ENCODE measurements around the gene EHMT2.
"Not testable (repeated sequence)": the region's sequence is repeated elsewhere in the genome, so short reads cannot be mapped to it uniquely, and the experiment has no call there.

The EHMT2 gene

GRCh38 chr6:31897612-31898382, at the start of gene EHMT2:
TSS of gene EHMT2 (minus strand) at chr6:31897698. CDS start at chr6:31897677, 21 bp downstream.
- peak; percentile 36 to 82 for DNase-seq

DNA sequence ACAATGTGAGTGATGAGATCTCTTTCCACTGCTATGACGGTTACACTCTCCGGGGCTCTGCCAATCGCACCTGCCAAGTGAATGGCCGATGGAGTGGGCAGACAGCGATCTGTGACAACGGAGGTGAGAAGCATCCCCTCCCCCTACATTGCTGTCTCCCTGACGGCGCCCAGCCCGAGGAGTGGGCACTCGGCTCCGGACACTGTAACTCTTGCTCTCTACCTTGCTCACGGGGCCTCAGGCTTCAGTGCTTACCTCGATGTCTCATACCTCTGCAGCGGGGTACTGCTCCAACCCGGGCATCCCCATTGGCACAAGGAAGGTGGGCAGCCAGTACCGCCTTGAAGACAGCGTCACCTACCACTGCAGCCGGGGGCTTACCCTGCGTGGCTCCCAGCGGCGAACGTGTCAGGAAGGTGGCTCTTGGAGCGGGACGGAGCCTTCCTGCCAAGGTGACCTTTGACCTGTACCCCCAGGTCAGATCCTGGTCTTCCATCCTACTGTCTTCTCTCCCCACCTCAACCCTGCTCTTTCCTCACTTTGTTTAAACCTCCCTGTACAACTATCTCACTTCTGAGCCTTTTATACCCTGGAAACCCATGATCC, 49.7 kb upstream of the EHMT2 start:
- DNase-seq: no peak

- no peak for DNase-seq
Measured at GRCh38 chr6:31946370-31946885, 48.9 kb upstream of the EHMT2 start.

GRCh38 chr6:31945507-31946369, 48.2 kb upstream of the EHMT2 start, which contains the start of gene CFB:
TSS of gene CFB (plus strand) at chr6:31946095. CDS start at chr6:31946222, 127 bp downstream.
- DNase-seq: no peak

GRCh38 chr6:31945154-31945506, 47.6 kb upstream of the EHMT2 start:
- DNase-seq: no peak

DNA sequence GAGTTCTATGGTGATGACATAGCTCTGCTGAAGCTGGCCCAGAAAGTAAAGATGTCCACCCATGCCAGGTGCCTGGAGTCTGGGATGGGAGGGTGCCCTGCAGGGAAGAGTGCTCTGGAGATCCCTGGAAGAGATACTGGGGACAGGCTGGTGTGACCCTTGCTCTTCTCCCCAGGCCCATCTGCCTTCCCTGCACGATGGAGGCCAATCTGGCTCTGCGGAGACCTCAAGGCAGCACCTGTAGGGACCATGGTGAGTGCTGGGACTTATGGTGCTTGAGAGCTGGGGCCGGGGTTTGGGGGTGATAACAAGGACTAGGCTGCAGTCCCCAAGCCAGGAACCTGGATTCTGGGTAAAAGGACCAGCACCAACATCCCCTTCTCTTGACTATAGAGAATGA, 46.2 kb upstream of the EHMT2 start:
- DNase-seq: no peak

DNA sequence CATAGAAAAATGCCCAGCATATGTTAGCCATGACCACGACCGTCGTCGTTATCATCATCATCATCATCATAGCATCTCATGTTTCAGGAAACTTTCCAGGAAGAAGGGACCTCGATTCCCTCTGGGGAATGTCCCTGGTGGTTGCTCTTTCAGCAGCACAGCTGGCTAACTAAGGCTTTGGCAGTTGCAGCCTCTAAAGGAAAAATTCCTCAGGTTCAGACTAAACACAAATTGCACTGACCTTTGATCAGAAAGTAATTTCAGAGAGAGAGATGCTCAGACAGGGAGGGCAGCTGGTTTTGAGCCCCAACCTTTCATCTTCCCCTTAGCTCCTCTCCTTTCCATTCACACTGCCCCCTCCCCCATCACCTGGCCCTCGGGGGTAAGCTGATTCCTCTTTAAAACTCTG, 42.8 kb upstream of the EHMT2 start:
- no peak for DNase-seq

- DNase-seq: no peak
Measured at GRCh38 chr6:31935823-31936222, 38.3 kb upstream of the EHMT2 start.

DNA sequence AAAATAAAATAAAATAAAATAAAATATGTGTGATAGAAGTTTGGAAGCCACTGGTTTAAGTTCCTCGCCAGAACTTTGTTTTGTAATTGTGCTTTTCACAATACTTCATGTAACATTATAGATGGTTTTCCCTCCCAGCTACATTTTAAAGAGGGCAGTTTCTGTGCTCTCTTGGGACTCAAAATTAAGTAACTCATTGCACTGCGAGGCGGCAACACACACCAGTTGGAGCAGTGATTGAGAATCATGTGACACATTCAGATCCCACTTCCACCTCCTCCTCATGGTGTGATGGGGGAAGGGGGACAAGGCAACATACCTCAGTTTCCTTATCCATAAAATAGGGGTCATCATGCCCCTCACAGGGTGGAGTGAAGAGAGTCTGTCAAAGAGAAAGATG, 37.5 kb upstream of the EHMT2 start:
- no peak for DNase-seq

DNA sequence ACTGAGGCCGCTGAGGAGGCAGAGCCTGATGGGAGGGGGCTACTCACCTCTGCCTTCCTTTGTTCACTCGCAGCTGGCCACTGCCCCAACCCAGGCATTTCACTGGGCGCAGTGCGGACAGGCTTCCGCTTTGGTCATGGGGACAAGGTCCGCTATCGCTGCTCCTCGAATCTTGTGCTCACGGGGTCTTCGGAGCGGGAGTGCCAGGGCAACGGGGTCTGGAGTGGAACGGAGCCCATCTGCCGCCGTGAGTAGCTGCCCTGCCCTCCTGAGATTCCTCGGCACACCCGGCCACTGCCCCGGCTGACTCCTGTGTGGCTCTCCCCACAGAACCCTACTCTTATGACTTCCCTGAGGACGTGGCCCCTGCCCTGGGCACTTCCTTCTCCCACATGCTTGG, 36.0 kb upstream of the EHMT2 start:
- no peak for DNase-seq

- not testable (repeated sequence) for DNase-seq
Measured at GRCh38 chr6:31932137-31932536, 34.6 kb upstream of the EHMT2 start.

- no peak for DNase-seq
Measured at GRCh38 chr6:31930962-31931361, 33.5 kb upstream of the EHMT2 start.

DNA sequence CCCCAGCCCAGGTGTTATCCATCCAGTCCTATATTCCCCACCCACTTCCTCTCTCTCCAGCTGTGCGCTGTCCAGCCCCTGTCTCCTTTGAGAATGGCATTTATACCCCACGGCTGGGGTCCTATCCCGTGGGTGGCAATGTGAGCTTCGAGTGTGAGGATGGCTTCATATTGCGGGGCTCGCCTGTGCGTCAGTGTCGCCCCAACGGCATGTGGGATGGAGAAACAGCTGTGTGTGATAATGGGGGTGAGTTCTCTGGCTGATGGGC, 31.1 kb upstream of the EHMT2 start:
- no peak for DNase-seq

DNA sequence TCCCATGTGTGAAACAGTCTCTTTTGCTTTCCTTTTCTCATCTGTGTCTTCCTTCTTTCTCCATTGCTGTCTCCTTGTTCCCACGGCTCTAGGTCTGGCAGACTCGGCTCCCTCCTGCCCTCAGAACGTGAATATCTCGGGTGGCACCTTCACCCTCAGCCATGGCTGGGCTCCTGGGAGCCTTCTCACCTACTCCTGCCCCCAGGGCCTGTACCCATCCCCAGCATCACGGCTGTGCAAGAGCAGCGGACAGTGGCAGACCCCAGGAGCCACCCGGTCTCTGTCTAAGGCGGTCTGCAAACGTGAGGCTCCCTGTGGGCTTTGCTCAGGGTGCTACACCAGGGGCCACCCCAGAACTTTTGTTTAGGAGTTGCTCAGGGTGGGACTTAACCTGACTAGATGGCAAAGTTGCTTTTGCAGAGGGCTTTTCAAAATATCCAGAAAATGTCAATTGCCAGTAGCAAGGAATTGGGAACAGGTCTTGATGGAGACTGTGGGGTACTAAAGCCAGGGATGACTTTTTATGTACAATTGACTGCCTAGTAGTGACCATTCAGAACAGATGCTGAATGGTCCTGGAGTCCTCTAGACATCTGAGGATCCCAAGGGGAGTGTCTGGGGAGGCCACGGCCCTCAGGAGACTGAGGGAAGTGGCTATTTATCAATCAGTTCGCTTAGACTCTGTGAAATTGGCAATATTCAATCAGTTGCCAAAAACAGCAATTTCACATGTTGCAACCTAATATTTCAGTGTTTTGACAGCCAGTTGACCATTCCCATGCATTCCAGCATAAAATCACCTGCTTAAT, 30.6 kb upstream of the EHMT2 start:
- DNase-seq: no peak

DNA sequence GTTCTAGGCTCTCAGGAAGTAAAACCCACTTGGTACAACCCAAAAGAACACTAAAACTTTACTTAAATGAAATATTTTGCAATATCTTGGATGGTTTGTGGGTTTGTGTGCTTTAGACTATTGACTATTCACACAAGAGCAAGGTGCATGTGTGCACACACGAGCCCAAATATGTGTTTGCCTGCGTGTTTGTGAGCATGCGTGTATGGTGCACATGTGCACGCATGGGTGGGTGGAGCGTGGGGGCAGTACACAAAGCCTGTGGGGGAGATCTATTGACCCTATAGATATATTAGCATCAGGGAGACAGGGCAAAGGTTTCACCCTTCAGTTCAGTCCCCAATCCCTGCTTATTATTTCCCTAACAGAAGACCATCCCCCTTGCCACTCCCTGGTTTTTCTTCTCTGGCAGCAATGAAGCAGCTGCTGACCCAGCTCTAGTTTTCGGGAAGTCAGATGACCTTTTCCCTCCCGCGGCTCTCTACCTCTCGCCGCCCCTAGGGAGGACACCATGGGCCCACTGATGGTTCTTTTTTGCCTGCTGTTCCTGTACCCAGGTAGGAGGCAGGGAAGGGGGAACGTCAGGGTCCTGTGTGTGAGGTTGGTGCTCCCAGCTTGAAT, 29.9 kb upstream of the EHMT2 start, which contains the start of gene C2:
Gene C2 (plus strand): TSS at position 476 of the 621 bp plus-strand sequence. CDS start 36 bp downstream, at position 512.
- no peak for DNase-seq

- DNase-seq: no peak
Measured at GRCh38 chr6:31922942-31923341, 25.4 kb upstream of the EHMT2 start.

- no peak for DNase-seq
Measured at GRCh38 chr6:31920811-31921210, 23.3 kb upstream of the EHMT2 start.

GRCh38 chr6:31919624-31920303, 22.3 kb upstream of the EHMT2 start:
- DNase-seq: no peak

GRCh38 chr6:31918069-31918720, 20.7 kb upstream of the EHMT2 start:
- no peak for DNase-seq

DNA sequence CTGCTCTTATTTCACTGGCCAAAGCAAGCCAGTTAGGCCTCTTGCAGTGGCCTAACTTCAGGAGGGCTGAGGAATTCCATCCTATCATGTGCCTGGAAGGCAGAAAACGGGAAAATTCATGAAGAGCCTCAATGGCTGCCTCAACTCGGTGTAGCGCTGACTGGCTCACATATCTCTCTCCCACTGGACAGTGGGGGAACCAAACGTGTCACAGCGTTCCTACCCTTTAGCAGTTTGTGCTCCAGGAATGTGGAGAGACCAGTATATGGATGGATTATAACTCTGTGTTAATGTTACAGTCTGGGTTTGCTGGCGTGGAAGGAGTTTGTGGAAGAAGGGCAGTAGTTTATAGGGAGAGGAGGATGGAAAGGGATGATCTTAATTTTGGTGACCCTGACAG, 18.3 kb upstream of the EHMT2 start:
- DNase-seq: no peak

GRCh38 chr6:31915351-31915750, 17.9 kb upstream of the EHMT2 start:
- DNase-seq: no peak
